GM19023 (cell line): ENCODE data around the gene C19orf81.

Experiments
- ATAC-seq: cut with Tn5 transposase; IDR thresholded peaks from one replicate; pipeline ENCODE4 v1.9.1; 2021; ENCODE audit warnings: mild to moderate bottlenecking, moderate library complexity; ENCODE audit not compliant: unreplicated experiment

Gene C19orf81

GRCh38 chr19:50678323-50678722 lies 29.1 kb downstream of the C19orf81 start:
- no peak for ATAC-seq

- ATAC-seq = peak; percentile 76
Measured at GRCh38 chr19:50679177-50680125, 30.2 kb downstream of the C19orf81 start.

- ATAC-seq = no peak
Measured at GRCh38 chr19:50686310-50687032, 37.2 kb downstream of the C19orf81 start.

- no peak for ATAC-seq
Measured at GRCh38 chr19:50688766-50689165, 39.5 kb downstream of the C19orf81 start.

- no peak for ATAC-seq
Measured at GRCh38 chr19:50690439-50690838, 41.2 kb downstream of the C19orf81 start.

GRCh38 chr19:50693064-50693975 lies 44.1 kb downstream of the C19orf81 start:
- ATAC-seq = no peak

- ATAC-seq = no peak
Measured at GRCh38 chr19:50694815-50695145, 45.5 kb downstream of the C19orf81 start.

GRCh38 chr19:50695251-50696093 lies 46.2 kb downstream of the C19orf81 start:
- no peak for ATAC-seq

GRCh38 chr19:50696094-50696483 lies 46.8 kb downstream of the C19orf81 start:
- ATAC-seq = no peak

- no peak for ATAC-seq
Measured at GRCh38 chr19:50697414-50698124, 48.3 kb downstream of the C19orf81 start.

GRCh38 chr19:50701367-50701985 lies 52.2 kb downstream of the C19orf81 start:
- ATAC-seq = no peak

GRCh38 chr19:50702158-50702870 lies 53.1 kb downstream of the C19orf81 start:
- no peak for ATAC-seq

- no peak for ATAC-seq
Measured at GRCh38 chr19:50702871-50703829, 53.9 kb downstream of the C19orf81 start.

GRCh38 chr19:50703915-50704796 lies 54.9 kb downstream of the C19orf81 start:
- ATAC-seq = no peak

- no peak for ATAC-seq
Measured at GRCh38 chr19:50705422-50706019, 56.3 kb downstream of the C19orf81 start.

GRCh38 chr19:50706387-50706786 lies 57.1 kb downstream of the C19orf81 start:
- no peak for ATAC-seq
